ENCODE data around the gene ARHGEF1.

GRCh38 chr19:41912899-41913537, 30.0 kb downstream of the ARHGEF1 start:
- TF ChIP-seq, protein P1, sequence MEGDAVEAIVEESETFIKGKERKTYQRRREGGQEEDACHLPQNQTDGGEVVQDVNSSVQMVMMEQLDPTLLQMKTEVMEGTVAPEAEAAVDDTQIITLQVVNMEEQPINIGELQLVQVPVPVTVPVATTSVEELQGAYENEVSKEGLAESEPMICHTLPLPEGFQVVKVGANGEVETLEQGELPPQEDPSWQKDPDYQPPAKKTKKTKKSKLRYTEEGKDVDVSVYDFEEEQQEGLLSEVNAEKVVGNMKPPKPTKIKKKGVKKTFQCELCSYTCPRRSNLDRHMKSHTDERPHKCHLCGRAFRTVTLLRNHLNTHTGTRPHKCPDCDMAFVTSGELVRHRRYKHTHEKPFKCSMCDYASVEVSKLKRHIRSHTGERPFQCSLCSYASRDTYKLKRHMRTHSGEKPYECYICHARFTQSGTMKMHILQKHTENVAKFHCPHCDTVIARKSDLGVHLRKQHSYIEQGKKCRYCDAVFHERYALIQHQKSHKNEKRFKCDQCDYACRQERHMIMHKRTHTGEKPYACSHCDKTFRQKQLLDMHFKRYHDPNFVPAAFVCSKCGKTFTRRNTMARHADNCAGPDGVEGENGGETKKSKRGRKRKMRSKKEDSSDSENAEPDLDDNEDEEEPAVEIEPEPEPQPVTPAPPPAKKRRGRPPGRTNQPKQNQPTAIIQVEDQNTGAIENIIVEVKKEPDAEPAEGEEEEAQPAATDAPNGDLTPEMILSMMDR (IDR thresholded peaks at IDR 0.05): no peak
- no peak for TF ChIP-seq POLR2A (IDR thresholded peaks at IDR 0.05)

Measured in body of pancreas (tissue), 4 donors.